ENCODE data around the gene EFCAB9. TPM values are rescaled to one million over a fixed set of nuclear protein-coding genes. Genes with fewer than 3 reads are reported as not detected.
"Not testable (repeated sequence)": the region's sequence is repeated elsewhere in the genome, so short reads cannot be mapped to it uniquely, and the experiment has no call there.

The EFCAB9 gene
- not detected in 2 replicates for total RNA-seq

- intact Hi-C loops (cut with micrococcal nuclease) = no loop called here
Measured at GRCh38 chr5:172193872-172194271, at the start of gene EFCAB9. TSS of gene EFCAB9 (plus strand) at chr5:172194172. CDS start at chr5:172194173, 1 bp downstream.

GRCh38 chr5:172144291-172144815 is 49.6 kb upstream of the EFCAB9 start:
- intact Hi-C loops (cut with micrococcal nuclease) = no loop called here

GRCh38 chr5:172144931-172145869 is 48.8 kb upstream of the EFCAB9 start:
- intact Hi-C loops (cut with micrococcal nuclease) = no loop called here

GRCh38 chr5:172145870-172146747 is 47.9 kb upstream of the EFCAB9 start:
- intact Hi-C loops (cut with micrococcal nuclease) = no loop called here

GRCh38 chr5:172146748-172147092 is 47.3 kb upstream of the EFCAB9 start:
- intact Hi-C loops (cut with micrococcal nuclease) = no loop called here

- intact Hi-C loops (cut with micrococcal nuclease) = no loop called here
Measured at GRCh38 chr5:172147857-172148256, 46.1 kb upstream of the EFCAB9 start.

GRCh38 chr5:172148381-172148780 is 45.6 kb upstream of the EFCAB9 start:
- intact Hi-C loops (cut with micrococcal nuclease) = no loop called here

GRCh38 chr5:172149073-172149472 is 44.9 kb upstream of the EFCAB9 start:
- intact Hi-C loops (cut with micrococcal nuclease) = no loop called here

GRCh38 chr5:172149481-172149880 is 44.5 kb upstream of the EFCAB9 start:
- intact Hi-C loops (cut with micrococcal nuclease) = not testable (repeated sequence)

GRCh38 chr5:172150514-172151425 is 43.2 kb upstream of the EFCAB9 start:
- intact Hi-C loops (cut with micrococcal nuclease) = loop anchor here (1.0 to 5.0 kb wide), 3 partner anchors 24 to 37 kb away; partner anchors contain the start of gene STK10

GRCh38 chr5:172151661-172152210 is 42.2 kb upstream of the EFCAB9 start:
- intact Hi-C loops (cut with micrococcal nuclease) = loop anchor here (1.0 to 5.0 kb wide), 3 partner anchors 23 to 36 kb away; partner anchors contain the start of gene STK10

- intact Hi-C loops (cut with micrococcal nuclease) = loop anchor here (5.0 kb wide), 2 partner anchors 34 to 36 kb away; partner anchors contain the start of gene STK10
Measured at GRCh38 chr5:172153695-172154094, 40.3 kb upstream of the EFCAB9 start.

- intact Hi-C loops (cut with micrococcal nuclease) = not testable (repeated sequence)
Measured at GRCh38 chr5:172155101-172155500, 38.9 kb upstream of the EFCAB9 start.

- intact Hi-C loops (cut with micrococcal nuclease) = no loop called here
Measured at GRCh38 chr5:172156541-172156994, 37.4 kb upstream of the EFCAB9 start.

GRCh38 chr5:172159016-172159415 is 35.0 kb upstream of the EFCAB9 start:
- intact Hi-C loops (cut with micrococcal nuclease) = no loop called here

GRCh38 chr5:172160506-172160905 is 33.5 kb upstream of the EFCAB9 start:
- intact Hi-C loops (cut with micrococcal nuclease) = no loop called here

GRCh38 chr5:172162323-172162986 is 31.5 kb upstream of the EFCAB9 start:
- intact Hi-C loops (cut with micrococcal nuclease) = no loop called here

GRCh38 chr5:172162987-172163343 is 31.0 kb upstream of the EFCAB9 start:
- intact Hi-C loops (cut with micrococcal nuclease) = no loop called here

GRCh38 chr5:172163346-172163745 is 30.6 kb upstream of the EFCAB9 start:
- intact Hi-C loops (cut with micrococcal nuclease) = no loop called here

- intact Hi-C loops (cut with micrococcal nuclease) = no loop called here
Measured at GRCh38 chr5:172164769-172165212, 29.2 kb upstream of the EFCAB9 start.

Data from T-helper 2 cell treated with Interferon-gamma antibody and Interleukin-4, amounts not matched to agents 100 ng/mL and 5 ng/mL, for 36 hours (primary cell).